B cell (primary cell): Measurements from ENCODE around the gene GNB3. TPM values are rescaled to one million over a fixed set of nuclear protein-coding genes. Genes with fewer than 3 reads are reported as not detected.

Source experiments
- ATAC-seq: fragments of 200-7000 bp; cut with Tn5 transposase; one replicate; pipeline ENCODE4 v1.10.0; 2021; ENCODE audit warnings: low read depth, mild to moderate bottlenecking, moderate number of reproducible peaks, moderate library complexity
- CTCF ChIA-PET: fragments of 350-600 bp; sonication (Branson Sonifier 250); formaldehyde crosslinking; loops from one replicate; lab custom pipeline; 2021; ENCODE audit warnings: antibody characterized with exemption, inconsistent platforms; lab: Charles Lee
- POLR2A ChIA-PET: fragments of 350-600 bp; sonication (Branson Sonifier 250); formaldehyde crosslinking; loops from one replicate; lab custom pipeline; 2021; ENCODE audit warnings: antibody characterized with exemption; lab: Charles Lee
- DNase-seq: peaks from one replicate; pipeline ENCODE4 v3.0.0; 2013
- H2AFZ ChIP-seq: 2 replicates; pipeline ENCODE4 v1.6.1; 2012; ENCODE audit warnings: mild to moderate bottlenecking, low read depth, low read length; ENCODE audit not compliant: insufficient read depth, poor library complexity, severe bottlenecking
- H3K27ac ChIP-seq, 2 donors: 1 replicate in 1 of 2; 2 replicates in 1 of 2; pipeline ENCODE4 v1.5.1; 2012 to 2013; ENCODE audit warnings: low read length in 2 of 2, mild to moderate bottlenecking in 2 of 2, moderate library complexity in 1 of 2
- H3K27me3 ChIP-seq, 4 experiments: fragments of 200-600 bp in 1 of 4; sonication (generic) in 1 of 4; replicated peaks in 1 of 4; 1 replicate in 2 of 4; 2 replicates in 2 of 4; pipeline versions ENCODE4 v1.6.1 to v1.7.0; 2013 to 2016; ENCODE audit warnings: low read length in 3 of 4, mild to moderate bottlenecking in 2 of 4, mixed read lengths in 1 of 4, moderate library complexity in 1 of 4; ENCODE audit not compliant: insufficient read depth in 4 of 4, control insufficient read depth in 3 of 4; ENCODE audit errors: control extremely low read depth in 1 of 4
- H3K36me3 ChIP-seq, 2 experiments: replicated peaks in 1 of 2; 1 replicate in 1 of 2; 2 replicates in 1 of 2; pipeline versions ENCODE4 v1.6.1 to v1.7.1; 2013; ENCODE audit warnings: low read length in 1 of 2; ENCODE audit not compliant: insufficient read depth in 2 of 2, control insufficient read depth in 1 of 2; ENCODE audit errors: control extremely low read depth in 1 of 2, extremely low read depth in 1 of 2
- H3K4me1 ChIP-seq, 2 donors: fragments of 200-600 bp in 1 of 2; sonication (generic) in 1 of 2; 1 replicate in 1 of 2; 2 replicates in 1 of 2; pipeline versions ENCODE4 v1.5.1 to v1.6.1; 2013 to 2017; ENCODE audit warnings: low read length in 2 of 2; ENCODE audit not compliant: control insufficient read depth in 2 of 2, insufficient read depth in 2 of 2
- H3K4me2 ChIP-seq: replicated peaks from 2 replicates; pipeline ENCODE3; 2012; ENCODE audit warnings: mild to moderate bottlenecking, low read depth, low read length; ENCODE audit not compliant: poor library complexity, severe bottlenecking
- H3K4me3 ChIP-seq, 5 experiments: fragments of 200-600 bp in 1 of 5; sonication (generic) in 1 of 5; 1 replicate in 3 of 5; 2 replicates in 2 of 5; pipeline versions ENCODE4 v1.5.1 to v1.7.0; 2011 to 2016; ENCODE audit warnings: low read length in 4 of 5, mild to moderate bottlenecking in 4 of 5, low read depth in 2 of 5, control low read depth in 1 of 5, moderate library complexity in 1 of 5; ENCODE audit not compliant: insufficient read depth in 1 of 5; ENCODE audit errors: control extremely low read depth in 1 of 5, extremely low read depth in 1 of 5
- H3K79me2 ChIP-seq: fragments of 200-600 bp; sonication (generic); one replicate; pipeline ENCODE4 v1.6.0; 2016; ENCODE audit warnings: low read length; ENCODE audit not compliant: control insufficient read depth, insufficient read depth
- H3K9ac ChIP-seq: fragments of 200-600 bp; sonication (generic); 2 replicates; pipeline ENCODE4 v1.6.1; 2017; ENCODE audit warnings: mild to moderate bottlenecking, low read length, moderate library complexity
- H3K9me3 ChIP-seq, 3 donors: one replicate each; pipeline versions ENCODE4 v1.6.1 to v1.7.1; 2013; ENCODE audit warnings: low read length in 2 of 3; ENCODE audit not compliant: control insufficient read depth in 2 of 3, insufficient read depth in 1 of 3; ENCODE audit errors: control extremely low read depth in 1 of 3
- H4K20me1 ChIP-seq: 2 replicates; pipeline ENCODE4 v1.6.0; 2012; ENCODE audit warnings: mild to moderate bottlenecking, low read length; ENCODE audit not compliant: insufficient read depth, control insufficient read depth, poor library complexity, severe bottlenecking
- H3K27ac Mint-ChIP-seq: one replicate; pipeline ENCODE4 v1.8.0; 2021; ENCODE audit warnings: mixed read lengths
- H3K27me3 Mint-ChIP-seq: one replicate; pipeline ENCODE4 v1.8.0; 2021; ENCODE audit warnings: mixed read lengths
- H3K4me1 Mint-ChIP-seq: one replicate; pipeline ENCODE4 v1.8.0; 2021; ENCODE audit warnings: mixed read lengths
- H3K4me3 Mint-ChIP-seq: one replicate; pipeline ENCODE4 v1.8.0; 2021; ENCODE audit warnings: mixed read lengths
- H3K9me3 Mint-ChIP-seq: one replicate; pipeline ENCODE4 v1.8.0; 2022; ENCODE audit warnings: mixed read lengths; ENCODE audit not compliant: insufficient read depth
- CTCF ChIP-seq: fragments of 200-600 bp; IDR thresholded peaks from one replicate; pipeline ENCODE4 v1.8.0; 2022; ENCODE audit warnings: antibody characterized with exemption, mild to moderate bottlenecking
- EZH2 ChIP-seq: IDR thresholded peaks from 2 replicates; pipeline ENCODE4 v1.6.1; 2012; ENCODE audit warnings: borderline replicate concordance, low read depth, mild to moderate bottlenecking, moderate library complexity, low read length; ENCODE audit not compliant: insufficient read depth, poor library complexity, severe bottlenecking
- WGBS: methylation state at CpG from one replicate; pipeline ENCODE4 v1.1.5; 2013; ENCODE audit warnings: missing lambda C conversion rate; ENCODE audit not compliant: insufficient coverage; 5-methylcytosine and 5-hydroxymethylcytosine counted together
- intact Hi-C: fragments of 100-400 bp; cut with micrococcal nuclease; formaldehyde crosslinking; loops from one replicate; pipeline ENCODE4 v1.10.0; 2022
- polyA plus RNA-seq: library from polyadenylated mRNA; depleted of rRNA; stranded (reverse); fragments of >200 nt; gene quantifications from 2 replicates; pipeline ENCODE4 v1.2.3, GENCODE V29; 2012
- total RNA-seq, 2 donors: library from RNA; stranded (reverse); fragments of 120-200 nt in 1 of 2; gene quantifications; 1 replicate in 1 of 2; 2 replicates in 1 of 2; pipeline versions ENCODE4 v1.2.3 to v1.2.4, GENCODE V29; 2013 to 2022

The GNB3 gene
- total and polyA plus RNA-seq, 2 donors (not counting 1 experiment from before 2014, with no cell fraction given): 0.27 to 0.49 TPM

- CTCF ChIA-PET: interaction anchor here (0.5 to 1.8 kb wide), 5 partner anchors 11 to 120 kb away, joined by 3 to 8 read pairs (median 5); partner anchors contain the start of genes CDCA3, MLF2 and USP5
- POLR2A ChIA-PET: interaction anchor here (1.2 kb wide), 1 partner anchor 13 kb away, joined by 4 read pairs; the partner anchor contains the start of gene USP5
- H3K4me1 ChIP-seq: peaks cover 0 to 24% of the 10 kb centered on the region in 2 donors
- peak overlapping the region; percentile 42 for H3K4me2 ChIP-seq
- 67% methylated on average over 7 of the region's 10 CpGs for WGBS
- H3K4me3 ChIP-seq: no peak overlapping the region
- H2AFZ ChIP-seq: peak overlapping the region; percentile 47
- Mint-ChIP-seq H3K4me1 (peaks cover 17% of the 10 kb centered on the region), H3K4me3 (peak overlapping the region; percentile 34), H3K27me3 (no peaks in the 10 kb centered on the region), H3K27ac (peak overlapping the region; percentile 61), H3K9me3 (no peaks in the 10 kb centered on the region)
- no peaks in the 10 kb centered on the region for H3K79me2 ChIP-seq
- no peaks in the 10 kb centered on the region for H4K20me1 ChIP-seq
- peak overlapping the region in 1 of 2 donors; percentile 24 for H3K27ac ChIP-seq
- DNase-seq (peak; percentile 69), ATAC-seq (peak; percentile 77)
- no peak for TF ChIP-seq CTCF
- TF ChIP-seq EZH2: no peak
- H3K27me3 ChIP-seq: peaks cover 0 to 9% (median 0%) of the 10 kb centered on the region in 4 experiments
- H3K36me3 ChIP-seq: no peaks in the 10 kb centered on the region
- H3K9ac ChIP-seq: no peak overlapping the region
- H3K9me3 ChIP-seq: peaks cover 0 to 3% (median 0%) of the 10 kb centered on the region in 3 donors
- intact Hi-C loops: no loop called here
These were observed 1.1 kb upstream of the GNB3 start for GRCh38 chr12:6839482-6840201.

DNA sequence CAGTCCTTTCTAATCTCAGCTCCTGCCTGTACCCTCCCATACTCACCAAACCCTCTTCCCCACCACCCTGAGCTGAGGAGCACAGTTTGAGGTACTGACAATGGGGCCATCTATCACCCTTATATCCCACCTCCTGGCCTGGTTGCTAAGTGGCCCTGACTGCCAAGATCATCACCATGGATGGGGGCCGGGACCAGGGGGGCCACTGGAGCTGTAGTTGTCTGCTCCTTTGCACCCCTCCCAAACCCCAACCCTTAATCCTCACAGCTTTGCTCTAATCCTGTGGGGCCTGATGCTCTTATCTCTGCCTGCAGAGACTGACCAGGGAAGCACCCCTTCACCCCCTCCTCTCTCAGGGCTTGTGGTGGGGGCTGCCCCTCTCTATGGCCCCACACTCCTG is 395 bp upstream of the GNB3 start:
- no peak for ATAC-seq
- H3K27me3 ChIP-seq: peaks cover 0 to 9% (median 0%) of the 10 kb centered on the region in 4 experiments
- H3K4me1 ChIP-seq: peaks cover 0 to 24% of the 10 kb centered on the region in 2 donors
- no peak overlapping the region for H3K4me3 ChIP-seq
- TF ChIP-seq CTCF (no peak), EZH2 (no peak)
- Mint-ChIP-seq H3K4me1 (peaks cover 17% of the 10 kb centered on the region), H3K4me3 (no peak overlapping the region), H3K9me3 (no peaks in the 10 kb centered on the region), H3K27ac (peak overlapping the region; percentile 61), H3K27me3 (no peaks in the 10 kb centered on the region)
- H3K4me2 ChIP-seq: peak overlapping the region; percentile 42
- H3K79me2 ChIP-seq: no peaks in the 10 kb centered on the region
- peak overlapping the region; percentile 47 for H2AFZ ChIP-seq
- intact Hi-C loops: no loop called here
- 100% methylated on average over 1 of the region's 1 CpG for WGBS
- no peaks in the 10 kb centered on the region for H3K36me3 ChIP-seq
- peaks cover 0 to 3% (median 0%) of the 10 kb centered on the region in 3 donors for H3K9me3 ChIP-seq
- ChIA-PET POLR2A (no interaction called here), CTCF (interaction anchor here (0.5 to 1.8 kb wide), 3 partner anchors 11 to 120 kb away, joined by 3 to 8 read pairs (median 3); partner anchors contain the start of genes CDCA3, MLF2 and USP5)
- H4K20me1 ChIP-seq: no peaks in the 10 kb centered on the region
- no peak overlapping the region for H3K9ac ChIP-seq
- no peak for DNase-seq
- H3K27ac ChIP-seq: peak overlapping the region in 1 of 2 donors; percentile 24
